B cell (primary cell): ENCODE data around the gene AHNAK.

ENCODE experiments used
- EZH2 ChIP-seq: IDR thresholded peaks from 2 replicates; pipeline ENCODE4 v1.6.1; 2012; ENCODE audit warnings: borderline replicate concordance, low read depth, mild to moderate bottlenecking, moderate library complexity, low read length; ENCODE audit not compliant: insufficient read depth, poor library complexity, severe bottlenecking
- TF ChIP-seq, protein P1 (sequence below): fragments of 200-600 bp; IDR thresholded peaks from one replicate; pipeline ENCODE4 v1.8.0; 2022; ENCODE audit warnings: antibody characterized with exemption, mild to moderate bottlenecking

DNA sequence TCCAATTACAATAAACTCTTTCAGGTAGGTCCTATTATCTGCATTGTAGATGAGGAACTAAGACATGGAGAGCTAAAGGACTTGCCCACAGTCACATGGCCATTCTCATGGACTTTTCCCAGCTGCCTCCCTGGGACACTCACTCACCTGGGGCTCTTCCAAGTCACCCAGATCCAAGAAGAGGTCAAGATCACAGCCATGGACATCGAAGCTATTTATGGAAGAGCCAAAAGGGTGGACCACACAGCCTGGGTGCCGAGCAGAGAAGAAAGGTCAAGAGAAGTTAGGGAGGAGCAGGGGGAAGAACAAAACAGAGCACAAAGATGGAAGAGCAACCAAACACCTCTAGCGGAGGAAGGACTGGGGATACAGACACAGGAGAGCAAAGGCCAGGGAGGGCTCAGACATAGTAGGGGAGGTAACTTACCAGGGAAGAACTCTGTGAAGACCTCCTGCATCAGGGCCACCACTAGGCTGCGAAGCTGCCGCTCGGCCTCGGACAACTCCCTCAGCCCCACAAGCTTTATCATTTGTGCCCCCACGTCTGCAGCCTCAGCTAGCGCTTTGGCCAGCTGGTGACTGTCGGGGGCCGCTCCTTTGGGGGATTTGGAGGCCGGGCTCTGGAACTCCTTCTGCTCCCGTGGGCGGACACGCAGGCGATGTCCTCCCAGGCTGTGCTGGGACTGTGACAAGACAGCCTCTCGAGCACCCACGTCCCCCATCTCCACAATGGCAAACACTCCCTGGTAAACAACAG lies 34.5 kb upstream of the AHNAK start:
- TF ChIP-seq, protein P1, sequence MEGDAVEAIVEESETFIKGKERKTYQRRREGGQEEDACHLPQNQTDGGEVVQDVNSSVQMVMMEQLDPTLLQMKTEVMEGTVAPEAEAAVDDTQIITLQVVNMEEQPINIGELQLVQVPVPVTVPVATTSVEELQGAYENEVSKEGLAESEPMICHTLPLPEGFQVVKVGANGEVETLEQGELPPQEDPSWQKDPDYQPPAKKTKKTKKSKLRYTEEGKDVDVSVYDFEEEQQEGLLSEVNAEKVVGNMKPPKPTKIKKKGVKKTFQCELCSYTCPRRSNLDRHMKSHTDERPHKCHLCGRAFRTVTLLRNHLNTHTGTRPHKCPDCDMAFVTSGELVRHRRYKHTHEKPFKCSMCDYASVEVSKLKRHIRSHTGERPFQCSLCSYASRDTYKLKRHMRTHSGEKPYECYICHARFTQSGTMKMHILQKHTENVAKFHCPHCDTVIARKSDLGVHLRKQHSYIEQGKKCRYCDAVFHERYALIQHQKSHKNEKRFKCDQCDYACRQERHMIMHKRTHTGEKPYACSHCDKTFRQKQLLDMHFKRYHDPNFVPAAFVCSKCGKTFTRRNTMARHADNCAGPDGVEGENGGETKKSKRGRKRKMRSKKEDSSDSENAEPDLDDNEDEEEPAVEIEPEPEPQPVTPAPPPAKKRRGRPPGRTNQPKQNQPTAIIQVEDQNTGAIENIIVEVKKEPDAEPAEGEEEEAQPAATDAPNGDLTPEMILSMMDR: no peak
- no peak for TF ChIP-seq EZH2
